Esophagus squamous epithelium (tissue), 5 donors: ENCODE measurements around the gene IFNL1. TPM values are rescaled to one million over a fixed set of nuclear protein-coding genes. Genes with fewer than 3 reads are reported as not detected.

Experiments
- DNase-seq: peaks from one replicate; lab custom pipeline; 2025; lab: John Stamatoyannopoulos, UW
- H3K27ac ChIP-seq, 4 donors: fragments of 200-600 bp; sonication (generic); one replicate each; pipeline ENCODE4 v1.5.1; 2016 to 2019; ENCODE audit warnings: mild to moderate bottlenecking in 1 of 4
- H3K27me3 ChIP-seq, 4 donors: fragments of 200-600 bp; sonication (generic); 1 replicate in 3 of 4; 2 replicates in 1 of 4; pipeline versions ENCODE4 v1.5.1 to v1.6.0; 2017 to 2021; ENCODE audit warnings: antibody characterized with exemption in 1 of 4
- H3K36me3 ChIP-seq, 3 donors: fragments of 200-600 bp; sonication (generic); one replicate each; pipeline ENCODE4 v1.5.1; 2016 to 2019
- H3K4me1 ChIP-seq, 3 donors: fragments of 200-600 bp; sonication (generic); one replicate each; pipeline ENCODE4 v1.5.1; 2017 to 2019
- H3K4me3 ChIP-seq, 4 donors: fragments of 200-600 bp; sonication (generic); 1 replicate in 3 of 4; 2 replicates in 1 of 4; pipeline ENCODE4 v1.5.1; 2016 to 2019; ENCODE audit warnings: mild to moderate bottlenecking in 2 of 4, moderate library complexity in 1 of 4
- H3K9me3 ChIP-seq, 3 donors: fragments of 200-600 bp; sonication (generic); one replicate each; pipeline ENCODE4 v1.5.1; 2016 to 2019
- CTCF ChIP-seq, 6 experiments: fragments of 450-650 bp in 4 of 6; fragments of 200-600 bp in 2 of 6; sonication (generic) in 2 of 6; IDR thresholded peaks; one replicate each; pipeline ENCODE4 v1.5.1; 2016 to 2019; ENCODE audit warnings: antibody characterized with exemption in 6 of 6, mild to moderate bottlenecking in 4 of 6, moderate library complexity in 4 of 6
- POLR2A ChIP-seq, 4 donors: fragments of 450-650 bp; IDR thresholded peaks; one replicate each; pipeline ENCODE4 v1.6.1; 2017; ENCODE audit warnings: antibody characterized with exemption in 4 of 4, mild to moderate bottlenecking in 4 of 4, moderate library complexity in 3 of 4
- WGBS, 2 donors: methylation state at CpG; one replicate each; pipeline ENCODE4 v1.1.5; 2018; 5-methylcytosine and 5-hydroxymethylcytosine counted together
- intact Hi-C: fragments of 100-400 bp; cut with DNase I; formaldehyde crosslinking; loops from one replicate; pipeline ENCODE4 v1.15.0; 2022
- total RNA-seq, 4 donors: library from RNA; depleted of rRNA; stranded (reverse); fragments of >200 nt; gene quantifications; one replicate each; pipeline ENCODE4 v1.1.0, GENCODE V29; 2016
- donor health status: DM: yes; HTN: yes; CAD: no.

IFNL1 gene
- total RNA-seq, 4 donors from 2014 or later = not detected

GRCh38 chr19:39301021-39301420, 4.8 kb downstream of the IFNL1 start:
- 67 to 81% methylated on average over 4 of the region's 4 CpGs for WGBS, 2 donors
- no peak overlapping the region for H3K4me3 ChIP-seq
- H3K9me3 ChIP-seq = no peaks in the 10 kb centered on the region
- intact Hi-C loops = no loop called here
- H3K27me3 ChIP-seq = peaks cover 0 to 54% (median 0%) of the 10 kb centered on the region in 4 donors
- H3K36me3 ChIP-seq = no peaks in the 10 kb centered on the region
- TF ChIP-seq CTCF (IDR thresholded peaks at IDR 0.05) (no peak), POLR2A (IDR thresholded peaks at IDR 0.05) (no peak)
- H3K27ac ChIP-seq = no peak overlapping the region
- H3K4me1 ChIP-seq = no peaks in the 10 kb centered on the region
- DNase-seq = no peak

- intact Hi-C loops = no loop called here
- WGBS, 2 donors = 76 to 78% methylated on average over 3 of the region's 3 CpGs
- Histone ChIP-seq H3K4me1 (no peaks in the 10 kb centered on the region), H3K4me3 (no peak overlapping the region), H3K36me3 (no peaks in the 10 kb centered on the region), H3K27ac (no peak overlapping the region), H3K27me3 (peaks cover 0 to 58% (median 0%) of the 10 kb centered on the region in 4 donors), H3K9me3 (no peaks in the 10 kb centered on the region)
- TF ChIP-seq CTCF (IDR thresholded peaks at IDR 0.05) (no peak), POLR2A (IDR thresholded peaks at IDR 0.05) (no peak)
- no peak for DNase-seq
These were observed 5.4 kb downstream of the IFNL1 start for GRCh38 chr19:39301562-39301961.

DNA sequence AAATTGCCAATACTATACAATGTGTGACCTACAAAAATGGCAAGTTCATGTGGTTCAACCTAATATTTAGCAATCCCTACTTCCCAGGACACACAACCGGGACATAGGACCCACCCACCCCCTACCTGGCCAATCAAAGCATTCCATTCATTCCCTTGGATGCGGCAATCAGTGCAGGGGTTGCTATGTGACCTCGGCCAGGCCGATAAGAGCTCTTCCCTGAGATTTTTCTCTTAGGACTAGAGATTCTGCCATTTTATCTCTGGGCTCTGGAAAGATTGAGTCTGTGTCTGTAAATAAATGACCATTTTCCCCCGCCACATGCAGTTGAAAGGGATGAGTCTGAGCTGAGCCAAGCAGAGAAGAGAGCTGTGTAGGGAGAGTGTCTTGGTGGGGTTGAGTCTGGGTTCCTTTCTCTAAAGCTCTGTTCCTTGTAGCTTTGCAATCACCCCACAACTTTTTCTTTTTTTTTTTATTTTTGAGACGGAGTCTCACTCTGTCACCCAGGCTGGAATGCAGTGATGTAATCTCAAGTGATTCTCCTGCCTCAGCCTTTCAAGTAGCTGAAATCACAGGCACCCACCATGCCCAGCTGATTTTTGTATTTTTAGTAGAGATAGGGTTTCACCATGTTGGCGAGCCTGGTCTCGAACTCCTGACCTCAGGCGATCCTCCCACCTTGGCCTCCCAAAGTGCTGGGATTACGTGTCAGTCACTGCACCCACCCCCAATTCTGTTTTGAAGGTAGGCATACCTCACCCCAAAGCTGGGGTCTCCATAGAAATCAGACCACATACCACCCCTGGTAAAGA, 7.4 kb downstream of the IFNL1 start:
- Histone ChIP-seq H3K4me1 (peaks cover 8 to 17% (median 8%) of the 10 kb centered on the region in 3 donors), H3K36me3 (no peaks in the 10 kb centered on the region), H3K4me3 (no peak overlapping the region), H3K27ac (no peak overlapping the region), H3K9me3 (no peaks in the 10 kb centered on the region), H3K27me3 (peaks cover 0 to 60% (median 7%) of the 10 kb centered on the region in 4 donors)
- TF ChIP-seq CTCF (IDR thresholded peaks at IDR 0.05) (no peak), POLR2A (IDR thresholded peaks at IDR 0.05) (no peak)
- intact Hi-C loops = no loop called here
- 42 to 56% methylated on average over 9 of the region's 10 CpGs for WGBS, 2 donors
- DNase-seq = no peak

DNA sequence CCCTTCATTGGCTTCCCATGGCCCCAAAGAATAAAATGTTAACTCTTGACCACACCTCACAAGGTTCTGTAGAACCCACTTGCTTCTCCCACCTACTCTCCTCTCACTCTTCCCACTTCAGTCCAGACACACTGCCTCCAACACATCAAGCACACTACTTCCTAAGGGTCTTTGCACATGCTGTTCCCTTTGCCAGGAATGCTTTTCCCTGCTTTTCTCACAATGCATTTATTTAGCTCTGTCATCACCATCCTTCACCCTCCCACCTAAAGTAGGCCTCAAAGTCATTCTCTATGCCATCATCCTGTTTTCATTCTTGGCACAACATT, 7.9 kb downstream of the IFNL1 start:
- Histone ChIP-seq H3K27me3 (peaks cover 0 to 66% (median 7%) of the 10 kb centered on the region in 4 donors), H3K9me3 (no peaks in the 10 kb centered on the region), H3K4me3 (no peak overlapping the region), H3K36me3 (no peaks in the 10 kb centered on the region), H3K27ac (no peak overlapping the region), H3K4me1 (peaks cover 8 to 17% (median 8%) of the 10 kb centered on the region in 3 donors)
- DNase-seq = no peak
- intact Hi-C loops = no loop called here
- TF ChIP-seq POLR2A (IDR thresholded peaks at IDR 0.05) (no peak), CTCF (IDR thresholded peaks at IDR 0.05) (no peak)

- Histone ChIP-seq H3K36me3 (no peaks in the 10 kb centered on the region), H3K27ac (no peak overlapping the region), H3K27me3 (peaks cover 0 to 66% (median 7%) of the 10 kb centered on the region in 4 donors), H3K4me1 (peaks cover 8 to 17% (median 8%) of the 10 kb centered on the region in 3 donors), H3K9me3 (no peaks in the 10 kb centered on the region), H3K4me3 (no peak overlapping the region)
- intact Hi-C loops = no loop called here
- DNase-seq = no peak
- WGBS, 2 donors = 28 to 45% methylated on average over 4 to 5 of the region's 6 CpGs
- TF ChIP-seq CTCF (IDR thresholded peaks at IDR 0.05) = no peak
- TF ChIP-seq POLR2A (IDR thresholded peaks at IDR 0.05) = no peak
These were observed 8.7 kb downstream of the IFNL1 start for GRCh38 chr19:39304701-39305571.
